Measurements from ENCODE around the gene CCDC30.

The CCDC30 gene

GRCh38 chr1:42430286-42431135 is 32.6 kb upstream of the CCDC30 start:
- Histone ChIP-seq H2AFZ (ENCODE audit: low read depth, low read length) (no peak overlapping the region), H3K4me1 (ENCODE audit: insufficient read depth, low read length) (no peaks in the 10 kb centered on the region), H3K36me3 (ENCODE audit: insufficient read depth, low read length) (no peaks in the 10 kb centered on the region), H3K4me3 (ENCODE audit: low read length) (no peak overlapping the region), H3K27me3 (ENCODE audit: insufficient read depth, low read length) (no peaks in the 10 kb centered on the region), H3K9me3 (ENCODE audit: low read length) (no peaks in the 10 kb centered on the region)

- no peaks in the 10 kb centered on the region for H3K36me3 ChIP-seq (ENCODE audit: insufficient read depth, low read length)
- no peak overlapping the region for H3K4me3 ChIP-seq (ENCODE audit: low read length)
- no peaks in the 10 kb centered on the region for H3K9me3 ChIP-seq (ENCODE audit: low read length)
- no peaks in the 10 kb centered on the region for H3K27me3 ChIP-seq (ENCODE audit: insufficient read depth, low read length)
- H3K4me1 ChIP-seq (ENCODE audit: insufficient read depth, low read length) = no peaks in the 10 kb centered on the region
- no peak overlapping the region for H2AFZ ChIP-seq (ENCODE audit: low read depth, low read length)
Measured at GRCh38 chr1:42431514-42431913, 31.6 kb upstream of the CCDC30 start.

GRCh38 chr1:42432714-42433113 is 30.4 kb upstream of the CCDC30 start:
- Histone ChIP-seq H3K4me3 (ENCODE audit: low read length) (no peak overlapping the region), H3K27me3 (ENCODE audit: insufficient read depth, low read length) (no peaks in the 10 kb centered on the region), H3K4me1 (ENCODE audit: insufficient read depth, low read length) (no peaks in the 10 kb centered on the region), H3K9me3 (ENCODE audit: low read length) (no peaks in the 10 kb centered on the region), H2AFZ (ENCODE audit: low read depth, low read length) (no peak overlapping the region), H3K36me3 (ENCODE audit: insufficient read depth, low read length) (no peaks in the 10 kb centered on the region)

GRCh38 chr1:42433369-42433768 is 29.7 kb upstream of the CCDC30 start:
- Histone ChIP-seq H3K4me3 (ENCODE audit: low read length) (no peak overlapping the region), H3K4me1 (ENCODE audit: insufficient read depth, low read length) (no peaks in the 10 kb centered on the region), H3K9me3 (ENCODE audit: low read length) (no peaks in the 10 kb centered on the region), H3K36me3 (ENCODE audit: insufficient read depth, low read length) (no peaks in the 10 kb centered on the region), H2AFZ (ENCODE audit: low read depth, low read length) (no peak overlapping the region), H3K27me3 (ENCODE audit: insufficient read depth, low read length) (no peaks in the 10 kb centered on the region)

GRCh38 chr1:42434340-42434739 is 28.7 kb upstream of the CCDC30 start:
- Histone ChIP-seq H3K4me1 (ENCODE audit: insufficient read depth, low read length) (no peaks in the 10 kb centered on the region), H3K4me3 (ENCODE audit: low read length) (no peak overlapping the region), H3K27me3 (ENCODE audit: insufficient read depth, low read length) (no peaks in the 10 kb centered on the region), H3K36me3 (ENCODE audit: insufficient read depth, low read length) (no peaks in the 10 kb centered on the region), H2AFZ (ENCODE audit: low read depth, low read length) (no peak overlapping the region), H3K9me3 (ENCODE audit: low read length) (no peaks in the 10 kb centered on the region)

- no peaks in the 10 kb centered on the region for H3K36me3 ChIP-seq (ENCODE audit: insufficient read depth, low read length)
- H3K27me3 ChIP-seq (ENCODE audit: insufficient read depth, low read length) = no peaks in the 10 kb centered on the region
- no peak overlapping the region for H2AFZ ChIP-seq (ENCODE audit: low read depth, low read length)
- no peak overlapping the region for H3K4me3 ChIP-seq (ENCODE audit: low read length)
- no peaks in the 10 kb centered on the region for H3K9me3 ChIP-seq (ENCODE audit: low read length)
- H3K4me1 ChIP-seq (ENCODE audit: insufficient read depth, low read length) = no peaks in the 10 kb centered on the region
Measured at GRCh38 chr1:42439940-42440339, 23.1 kb upstream of the CCDC30 start.

GRCh38 chr1:42442662-42443061 is 20.4 kb upstream of the CCDC30 start:
- H3K9me3 ChIP-seq (ENCODE audit: low read length) = no peaks in the 10 kb centered on the region
- no peaks in the 10 kb centered on the region for H3K4me1 ChIP-seq (ENCODE audit: insufficient read depth, low read length)
- H3K36me3 ChIP-seq (ENCODE audit: insufficient read depth, low read length) = no peaks in the 10 kb centered on the region
- no peak overlapping the region for H2AFZ ChIP-seq (ENCODE audit: low read depth, low read length)
- H3K27me3 ChIP-seq (ENCODE audit: insufficient read depth, low read length) = no peaks in the 10 kb centered on the region
- H3K4me3 ChIP-seq (ENCODE audit: low read length) = no peak overlapping the region

GRCh38 chr1:42449256-42449655 is 13.8 kb upstream of the CCDC30 start:
- H2AFZ ChIP-seq (ENCODE audit: low read depth, low read length) = no peak overlapping the region
- H3K36me3 ChIP-seq (ENCODE audit: insufficient read depth, low read length) = no peaks in the 10 kb centered on the region
- no peak overlapping the region for H3K4me3 ChIP-seq (ENCODE audit: low read length)
- H3K4me1 ChIP-seq (ENCODE audit: insufficient read depth, low read length) = no peaks in the 10 kb centered on the region
- no peaks in the 10 kb centered on the region for H3K27me3 ChIP-seq (ENCODE audit: insufficient read depth, low read length)
- H3K9me3 ChIP-seq (ENCODE audit: low read length) = no peaks in the 10 kb centered on the region

GRCh38 chr1:42450061-42450460 is 13.0 kb upstream of the CCDC30 start:
- H3K36me3 ChIP-seq (ENCODE audit: insufficient read depth, low read length) = no peaks in the 10 kb centered on the region
- H3K4me1 ChIP-seq (ENCODE audit: insufficient read depth, low read length) = no peaks in the 10 kb centered on the region
- H3K4me3 ChIP-seq (ENCODE audit: low read length) = no peak overlapping the region
- H3K27me3 ChIP-seq (ENCODE audit: insufficient read depth, low read length) = no peaks in the 10 kb centered on the region
- H3K9me3 ChIP-seq (ENCODE audit: low read length) = no peaks in the 10 kb centered on the region
- H2AFZ ChIP-seq (ENCODE audit: low read depth, low read length) = no peak overlapping the region

- H2AFZ ChIP-seq (ENCODE audit: low read depth, low read length) = no peak overlapping the region
- H3K4me3 ChIP-seq (ENCODE audit: low read length) = no peak overlapping the region
- no peaks in the 10 kb centered on the region for H3K9me3 ChIP-seq (ENCODE audit: low read length)
- H3K27me3 ChIP-seq (ENCODE audit: insufficient read depth, low read length) = no peaks in the 10 kb centered on the region
- H3K36me3 ChIP-seq (ENCODE audit: insufficient read depth, low read length) = no peaks in the 10 kb centered on the region
- H3K4me1 ChIP-seq (ENCODE audit: insufficient read depth, low read length) = no peaks in the 10 kb centered on the region
Measured at GRCh38 chr1:42453386-42453785, 9.7 kb upstream of the CCDC30 start.

- Histone ChIP-seq H3K27me3 (ENCODE audit: insufficient read depth, low read length) (no peaks in the 10 kb centered on the region), H3K4me3 (ENCODE audit: low read length) (no peak overlapping the region), H3K9me3 (ENCODE audit: low read length) (no peaks in the 10 kb centered on the region), H2AFZ (ENCODE audit: low read depth, low read length) (no peak overlapping the region), H3K36me3 (ENCODE audit: insufficient read depth, low read length) (peaks cover 3% of the 10 kb centered on the region), H3K4me1 (ENCODE audit: insufficient read depth, low read length) (no peaks in the 10 kb centered on the region)
Measured at GRCh38 chr1:42454403-42454802, 8.7 kb upstream of the CCDC30 start.

- H3K27me3 ChIP-seq (ENCODE audit: insufficient read depth, low read length) = no peaks in the 10 kb centered on the region
Measured at GRCh38 chr1:42456010-42456753, 6.9 kb upstream of the CCDC30 start, which contains the start of the genes PPCS and ZMYND12. TSS of gene PPCS (plus strand) at chr1:42456543. CDS start at chr1:42456566, 23 bp downstream. TSS of gene ZMYND12 (minus strand) at chr1:42456022. CDS start at chr1:42455997, 25 bp downstream.

GRCh38 chr1:42456754-42457089 is 6.4 kb upstream of the CCDC30 start:
- H3K4me1 ChIP-seq (ENCODE audit: insufficient read depth, low read length) = no peaks in the 10 kb centered on the region
- peaks cover 3% of the 10 kb centered on the region for H3K36me3 ChIP-seq (ENCODE audit: insufficient read depth, low read length)
- H3K27me3 ChIP-seq (ENCODE audit: insufficient read depth, low read length) = no peaks in the 10 kb centered on the region

More at GRCh38 chr1:42456010-42456753, 6.9 kb upstream of the CCDC30 start, which contains the start of the genes PPCS and ZMYND12:
- peak within 1 kb of the TSS; percentile 67 for H3K4me3 ChIP-seq (ENCODE audit: low read length)
- H3K9me3 ChIP-seq (ENCODE audit: low read length) = no peaks in the 10 kb centered on the region
- peak within 1 kb of the TSS; percentile 56 for H2AFZ ChIP-seq (ENCODE audit: low read depth, low read length)
- H3K4me1 ChIP-seq (ENCODE audit: insufficient read depth, low read length) = no peaks in the 10 kb centered on the region
- peaks cover 3% of the 10 kb centered on the region for H3K36me3 ChIP-seq (ENCODE audit: insufficient read depth, low read length)

More at GRCh38 chr1:42456754-42457089, 6.4 kb upstream of the CCDC30 start:
- peak overlapping the region; percentile 67 for H3K4me3 ChIP-seq (ENCODE audit: low read length)
- H3K9me3 ChIP-seq (ENCODE audit: low read length) = no peaks in the 10 kb centered on the region
- peak overlapping the region; percentile 56 for H2AFZ ChIP-seq (ENCODE audit: low read depth, low read length)

Data from neuron (in vitro differentiated cells).